Stimulated activated CD8-positive, alpha-beta memory T cell treated with anti-CD3 and anti-CD28 coated beads, Interleukin-4, amount 100 ng/mL, for 1 hour (primary cell): ENCODE results near the gene INPP5J.

Experiments used
- DNase-seq, 2 donors: peaks; one replicate each; pipeline ENCODE4 v3.0.0-alpha.2; 2020; ENCODE audit warnings: low read depth in 2 of 2, low spot score in 1 of 2

INPP5J gene

GRCh38 chr22:31125521-31126117 is 2.9 kb downstream of the INPP5J start:
- DNase-seq = no peak

- no peak for DNase-seq
Measured at GRCh38 chr22:31126128-31126868, 3.5 kb downstream of the INPP5J start.

- DNase-seq = no peak
Measured at GRCh38 chr22:31126869-31127175, 4.1 kb downstream of the INPP5J start.

GRCh38 chr22:31127181-31127772 is 4.5 kb downstream of the INPP5J start:
- DNase-seq = no peak

GRCh38 chr22:31128156-31128555 is 5.4 kb downstream of the INPP5J start:
- no peak for DNase-seq

GRCh38 chr22:31130873-31131272 is 8.1 kb downstream of the INPP5J start:
- no peak for DNase-seq

- DNase-seq = no peak
Measured at GRCh38 chr22:31133911-31134310, 11.1 kb downstream of the INPP5J start.

GRCh38 chr22:31134688-31135087 is 11.9 kb downstream of the INPP5J start:
- no peak for DNase-seq

- no peak for DNase-seq
Measured at GRCh38 chr22:31135706-31136105, 12.9 kb downstream of the INPP5J start.

- no peak for DNase-seq
Measured at GRCh38 chr22:31136155-31136554, 13.4 kb downstream of the INPP5J start.

GRCh38 chr22:31136711-31137110 is 13.9 kb downstream of the INPP5J start:
- no peak for DNase-seq

- DNase-seq = no peak
Measured at GRCh38 chr22:31137721-31138120, 15.0 kb downstream of the INPP5J start.

GRCh38 chr22:31138126-31138525 is 15.4 kb downstream of the INPP5J start:
- DNase-seq = no peak

- DNase-seq = no peak
Measured at GRCh38 chr22:31139066-31139465, 16.3 kb downstream of the INPP5J start.

- DNase-seq = no peak
Measured at GRCh38 chr22:31139866-31140716, 17.3 kb downstream of the INPP5J start, which contains the start of gene PLA2G3. PLA2G3 (minus strand) TSS chr22:31140508; CDS start chr22:31140354, 154 bp downstream.

GRCh38 chr22:31140746-31141145 is 18.0 kb downstream of the INPP5J start:
- no peak for DNase-seq

GRCh38 chr22:31141551-31141950 is 18.8 kb downstream of the INPP5J start:
- no peak for DNase-seq

- no peak for DNase-seq
Measured at GRCh38 chr22:31142285-31142684, 19.5 kb downstream of the INPP5J start.

GRCh38 chr22:31143038-31143437 is 20.3 kb downstream of the INPP5J start:
- no peak for DNase-seq

GRCh38 chr22:31143537-31143936 is 20.8 kb downstream of the INPP5J start:
- DNase-seq = no peak

- no peak for DNase-seq
Measured at GRCh38 chr22:31144223-31144622, 21.5 kb downstream of the INPP5J start.

GRCh38 chr22:31148488-31148887 is 25.7 kb downstream of the INPP5J start:
- DNase-seq = no peak
